ENCODE measurements around the gene GNAS.
"Not testable (repeated sequence)": the region's sequence is repeated elsewhere in the genome, so short reads cannot be mapped to it uniquely, and the experiment has no call there.

The GNAS gene

DNA sequence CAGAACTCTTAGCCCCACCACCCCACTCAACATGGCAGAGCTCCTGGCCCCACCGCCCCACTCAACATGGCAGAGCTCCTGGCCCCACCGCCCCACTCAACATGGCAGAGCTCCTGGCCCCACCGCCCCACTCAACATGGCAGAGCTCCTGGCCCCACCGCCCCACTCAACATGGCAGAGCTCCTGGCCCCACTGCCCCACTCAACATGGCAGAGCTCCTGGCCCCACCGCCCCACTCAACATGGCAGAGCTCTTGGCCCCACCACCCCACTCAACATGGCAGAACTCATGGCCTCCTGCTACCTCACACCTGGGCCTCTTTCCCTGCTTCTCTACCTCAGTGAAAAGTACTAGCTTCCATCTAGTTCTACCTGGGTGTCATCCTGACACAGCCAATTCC, 23.7 kb upstream of the GNAS start:
- DNase-seq, result not testable (repeated sequence)

DNA sequence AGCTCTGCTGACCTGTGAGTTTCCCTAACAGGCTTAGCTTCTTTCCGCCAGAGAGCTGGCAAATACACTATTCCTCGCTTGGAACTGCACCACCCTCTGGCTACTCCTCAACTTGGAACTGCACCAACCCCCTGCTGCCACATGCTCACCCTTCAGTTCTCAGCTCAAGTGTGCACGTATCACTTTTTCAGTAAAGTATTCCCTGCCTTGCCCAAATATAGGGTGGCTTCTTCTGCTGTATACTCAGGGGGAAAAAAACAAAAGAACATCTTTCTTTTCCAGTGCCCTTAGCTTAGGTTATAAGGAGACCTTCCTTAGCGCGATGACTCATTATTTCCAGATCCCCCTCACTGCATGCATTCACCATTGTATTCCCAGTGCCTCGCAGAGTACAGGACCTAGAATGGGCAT, 23.0 kb upstream of the GNAS start:
- DNase-seq, result no peak

DNA sequence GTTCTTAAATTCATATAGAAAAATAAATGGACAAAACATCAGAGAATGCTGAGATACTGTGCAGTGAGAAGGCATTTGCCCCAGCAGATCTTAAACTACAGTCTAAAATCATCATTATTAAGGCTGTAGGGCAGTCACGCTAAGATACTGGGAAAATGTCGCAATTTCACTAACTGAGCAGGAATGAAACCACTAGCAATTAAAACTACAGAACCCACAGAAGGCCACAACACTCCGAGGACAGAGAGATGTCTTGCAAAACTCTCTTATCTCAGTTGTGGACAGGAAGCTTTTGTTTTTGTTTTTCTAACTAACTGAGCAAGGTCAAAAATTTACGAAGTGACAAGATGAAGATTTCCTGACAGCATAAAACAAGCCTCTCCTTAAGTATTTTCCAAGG, 20.1 kb upstream of the GNAS start:
- DNase-seq, result peak; percentile 76

DNA sequence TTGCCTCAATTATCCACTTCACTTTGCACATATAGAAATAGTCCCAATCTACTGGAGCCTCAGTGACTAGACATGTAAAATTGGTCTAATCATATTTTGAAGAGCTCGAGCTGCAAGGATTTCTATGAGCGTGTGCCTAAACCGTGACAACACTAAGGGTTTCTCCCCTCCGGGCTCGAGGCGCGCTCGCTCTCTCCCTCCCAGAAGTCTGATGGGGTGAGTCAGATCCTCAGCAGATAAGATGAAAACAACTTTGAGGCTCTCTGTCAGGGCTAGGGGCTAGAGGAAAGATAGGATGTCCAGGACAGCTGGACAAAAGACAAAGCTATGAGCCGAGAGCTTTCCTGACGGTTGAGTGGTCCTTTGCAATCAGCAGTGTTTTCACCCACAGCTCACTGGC, 18.6 kb upstream of the GNAS start:
- DNase-seq, result no peak

GRCh38 chr20:58835231-58835630, 17.3 kb upstream of the GNAS start:
- DNase-seq, result no peak

GRCh38 chr20:58836616-58837204, 15.8 kb upstream of the GNAS start:
- no peak for DNase-seq

DNA sequence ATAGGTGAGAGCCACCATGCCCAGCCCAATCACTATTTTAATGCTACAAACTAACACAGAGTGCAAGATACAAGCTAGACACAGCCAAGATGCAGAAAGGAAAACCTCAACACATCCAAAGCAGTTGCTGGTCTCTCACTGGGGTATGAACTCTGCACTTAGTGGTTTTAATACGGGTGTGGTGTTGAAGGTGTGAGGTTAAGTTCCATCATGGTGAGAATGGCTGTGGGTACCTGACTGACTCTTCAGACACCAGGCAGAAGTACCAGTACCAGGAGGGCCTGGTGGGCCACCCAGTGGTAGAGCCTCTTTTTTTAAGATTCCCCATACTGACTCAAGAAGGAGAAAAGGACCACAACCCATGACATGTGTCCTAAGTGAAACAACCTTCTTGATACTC, 14.8 kb upstream of the GNAS start:
- DNase-seq, result no peak

DNA sequence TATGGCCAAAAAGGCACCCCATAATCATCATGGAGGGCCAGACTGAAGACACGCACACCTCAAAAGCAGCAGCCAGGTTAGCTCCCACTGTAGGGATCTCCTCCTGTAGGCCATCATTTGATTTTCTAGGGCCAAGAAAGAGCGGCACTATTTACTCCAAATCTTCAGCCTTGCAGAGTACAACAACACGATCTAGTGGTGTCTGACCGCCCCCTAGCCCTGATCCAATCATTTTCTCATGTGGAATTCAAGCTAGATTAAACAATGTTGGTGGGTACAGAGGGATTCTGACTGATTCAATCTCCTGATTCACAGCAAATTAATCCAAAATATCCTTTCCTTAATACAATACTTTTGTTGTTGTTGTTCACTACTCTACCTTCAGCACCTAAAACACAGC, 14.3 kb upstream of the GNAS start:
- no peak for DNase-seq

- DNase-seq, result no peak
Observed at GRCh38 chr20:58839474-58839874, 13.0 kb upstream of the GNAS start.

DNA sequence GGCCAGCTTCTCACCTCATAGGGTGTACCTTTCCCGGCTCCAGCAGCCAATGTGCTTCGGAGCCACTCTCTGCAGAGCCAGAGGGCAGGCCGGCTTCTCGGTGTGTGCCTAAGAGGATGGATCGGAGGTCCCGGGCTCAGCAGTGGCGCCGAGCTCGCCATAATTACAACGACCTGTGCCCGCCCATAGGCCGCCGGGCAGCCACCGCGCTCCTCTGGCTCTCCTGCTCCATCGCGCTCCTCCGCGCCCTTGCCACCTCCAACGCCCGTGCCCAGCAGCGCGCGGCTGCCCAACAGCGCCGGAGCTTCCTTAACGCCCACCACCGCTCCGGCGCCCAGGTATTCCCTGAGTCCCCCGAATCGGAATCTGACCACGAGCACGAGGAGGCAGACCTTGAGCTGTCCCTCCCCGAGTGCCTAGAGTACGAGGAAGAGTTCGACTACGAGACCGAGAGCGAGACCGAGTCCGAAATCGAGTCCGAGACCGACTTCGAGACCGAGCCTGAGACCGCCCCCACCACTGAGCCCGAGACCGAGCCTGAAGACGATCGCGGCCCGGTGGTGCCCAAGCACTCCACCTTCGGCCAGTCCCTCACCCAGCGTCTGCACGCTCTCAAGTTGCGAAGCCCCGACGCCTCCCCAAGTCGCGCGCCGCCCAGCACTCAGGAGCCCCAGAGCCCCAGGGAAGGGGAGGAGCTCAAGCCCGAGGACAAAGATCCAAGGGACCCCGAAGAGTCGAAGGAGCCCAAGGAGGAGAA, 12.3 kb upstream of the GNAS start:
- no peak for DNase-seq

DNA sequence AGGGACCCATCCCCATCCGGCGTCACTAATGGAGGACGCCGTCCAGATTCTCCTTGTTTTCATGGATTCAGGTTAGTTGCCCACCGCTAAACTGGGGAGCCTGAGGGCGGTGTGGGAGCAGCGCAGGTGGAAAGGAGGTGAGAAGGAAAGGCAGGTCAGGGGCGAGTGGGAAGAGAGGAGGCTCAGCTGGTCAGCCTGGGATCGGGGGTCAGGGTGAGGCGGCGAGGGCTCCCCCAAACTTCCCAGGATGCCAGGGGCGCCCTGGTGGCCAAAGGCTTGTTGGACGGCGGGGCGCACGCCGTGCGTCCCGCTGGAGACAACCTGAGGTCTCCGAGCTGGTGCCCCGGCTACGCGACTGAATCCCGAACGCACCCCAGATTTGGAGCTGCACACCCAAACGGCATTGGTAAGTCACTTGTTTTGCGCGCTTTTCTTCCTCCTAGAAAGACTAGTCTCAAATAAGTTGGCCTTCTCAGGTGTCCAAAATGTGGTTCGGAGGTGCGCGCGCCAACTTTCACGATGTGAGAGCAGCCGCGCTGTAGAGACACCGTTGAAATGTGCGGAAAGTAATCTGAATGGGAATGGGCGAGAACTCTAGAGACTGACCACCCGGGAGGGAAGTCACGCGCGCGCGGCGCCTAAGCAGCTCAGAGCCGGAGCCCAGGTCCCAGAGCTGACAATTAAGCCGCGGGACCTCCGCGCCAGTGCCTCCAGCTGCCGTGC, 11.5 kb upstream of the GNAS start:
- no peak for DNase-seq

- no peak for DNase-seq
Observed at GRCh38 chr20:58841539-58842264, 10.8 kb upstream of the GNAS start.

DNA sequence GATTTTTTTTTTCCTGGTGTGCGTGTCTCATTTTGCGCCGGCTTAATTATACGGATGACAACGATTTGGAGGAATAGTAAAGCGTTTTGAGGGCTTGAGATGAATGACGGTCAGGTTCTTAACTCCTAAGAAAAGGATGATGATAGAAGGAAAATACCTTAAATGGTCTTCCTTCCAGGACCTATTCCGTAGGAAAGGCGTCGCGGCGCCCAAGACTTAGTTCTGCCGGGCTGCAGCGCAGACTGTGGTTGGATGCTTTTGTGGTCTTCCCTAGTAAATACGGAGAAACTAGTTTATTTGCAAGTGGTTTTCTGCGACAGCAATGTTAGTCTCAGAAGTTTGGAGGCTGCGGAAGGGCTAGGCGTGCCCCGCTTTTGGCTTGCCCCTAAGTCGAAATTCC, 10.2 kb upstream of the GNAS start:
- no peak for DNase-seq

DNA sequence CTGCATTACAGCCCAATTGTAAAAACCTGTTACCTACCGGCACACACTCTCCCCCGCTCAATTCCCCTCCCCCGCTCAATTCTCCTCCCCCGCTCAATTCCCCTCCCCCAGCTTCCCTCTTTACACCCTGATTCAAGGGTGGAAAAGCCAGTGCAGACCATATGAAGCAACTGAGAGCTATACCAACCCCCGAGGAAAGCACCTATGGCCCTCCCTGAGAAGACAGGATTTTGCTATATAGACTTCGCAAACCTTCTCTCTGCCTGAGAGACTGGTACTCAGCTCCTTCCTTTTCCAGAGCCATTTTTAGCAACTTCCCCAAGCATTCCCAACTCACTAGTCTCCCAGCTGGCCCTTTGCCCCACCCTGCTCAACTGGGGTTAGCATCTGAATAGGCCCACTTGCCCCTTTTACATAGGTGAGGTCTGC, 9.4 kb upstream of the GNAS start:
- no peak for DNase-seq

DNA sequence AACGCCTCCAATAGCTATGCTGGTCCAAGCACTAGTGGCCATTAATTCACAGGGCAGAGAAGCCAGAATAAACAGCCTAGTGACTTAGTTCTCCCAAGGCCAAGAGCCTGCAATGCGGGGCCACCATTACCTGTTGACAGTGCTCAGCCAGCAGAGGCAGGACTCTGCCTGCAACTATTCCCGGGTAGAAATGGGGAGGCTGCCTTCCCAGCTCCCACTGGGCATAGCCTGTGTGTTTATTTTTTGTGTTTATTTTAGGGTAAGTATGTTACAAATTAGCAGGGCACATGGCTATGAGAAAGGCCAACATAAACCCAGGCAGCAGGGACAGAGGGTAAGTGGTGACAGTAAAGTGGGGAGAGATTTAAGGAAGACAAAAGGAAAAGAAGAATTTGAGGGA, 6.8 kb upstream of the GNAS start:
- DNase-seq, result no peak

DNA sequence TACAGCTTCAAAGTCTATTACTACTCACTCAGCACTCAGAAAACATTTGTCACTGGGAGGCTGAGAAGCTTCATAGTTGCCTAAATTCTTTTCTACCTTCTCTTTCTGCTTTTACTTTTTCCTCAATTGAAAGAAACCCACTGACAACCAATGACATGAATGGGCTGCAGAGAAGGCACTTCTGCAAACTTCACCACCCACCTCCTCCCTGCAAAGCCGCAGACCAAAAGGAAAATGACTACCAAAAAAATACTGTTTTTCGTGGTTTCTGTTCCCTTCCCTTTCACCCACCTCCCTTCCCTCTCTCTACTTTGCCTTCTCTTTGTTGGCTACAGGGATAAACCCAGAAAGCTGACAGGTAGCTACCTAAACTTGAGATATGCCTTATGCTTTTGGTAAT, 5.1 kb upstream of the GNAS start:
- DNase-seq, result peak; percentile 3

- DNase-seq, result peak; percentile 93
Observed at GRCh38 chr20:58850693-58851174, 1.8 kb upstream of the GNAS start, which contains the start of gene GNAS-AS1. Gene GNAS-AS1, minus strand, starts transcription at chr20:58850902.

DNA sequence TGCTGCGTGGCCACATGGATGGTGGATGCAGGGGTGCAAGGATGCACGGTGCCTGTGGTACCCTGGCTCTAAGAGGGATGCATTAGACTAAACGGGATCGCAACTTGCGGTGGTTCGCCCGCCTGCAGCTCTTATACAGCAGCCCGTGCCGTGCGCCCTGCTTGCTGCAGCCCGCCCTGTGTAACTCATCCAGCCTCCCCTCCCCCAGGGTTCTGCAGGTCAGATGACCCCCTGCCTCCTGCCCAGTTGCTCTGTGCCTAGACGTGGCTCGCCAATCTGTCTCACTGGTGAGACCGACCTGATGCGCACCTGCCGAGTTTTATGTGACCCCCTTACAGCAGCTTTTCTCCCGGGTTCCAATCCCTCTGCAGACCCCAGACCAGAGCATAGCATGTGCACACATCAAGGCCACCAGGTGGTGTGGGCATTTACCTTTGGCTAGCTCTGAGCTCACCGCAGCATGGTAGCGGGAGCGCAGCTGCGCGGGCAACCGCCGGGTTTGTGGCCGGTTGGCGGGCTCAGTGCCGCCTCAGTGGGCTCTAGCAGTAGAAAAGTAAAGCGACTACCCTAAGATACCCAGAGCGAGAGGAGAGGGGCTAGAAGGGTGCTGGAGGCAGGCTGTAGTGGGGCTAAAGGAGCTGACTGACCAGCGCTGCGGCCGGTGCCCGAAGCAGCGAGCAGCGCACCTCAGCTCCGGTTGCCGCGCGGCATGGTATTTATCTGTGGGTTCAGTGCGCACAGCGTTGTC, 1.1 kb upstream of the GNAS start:
- DNase-seq, result no peak

DNA sequence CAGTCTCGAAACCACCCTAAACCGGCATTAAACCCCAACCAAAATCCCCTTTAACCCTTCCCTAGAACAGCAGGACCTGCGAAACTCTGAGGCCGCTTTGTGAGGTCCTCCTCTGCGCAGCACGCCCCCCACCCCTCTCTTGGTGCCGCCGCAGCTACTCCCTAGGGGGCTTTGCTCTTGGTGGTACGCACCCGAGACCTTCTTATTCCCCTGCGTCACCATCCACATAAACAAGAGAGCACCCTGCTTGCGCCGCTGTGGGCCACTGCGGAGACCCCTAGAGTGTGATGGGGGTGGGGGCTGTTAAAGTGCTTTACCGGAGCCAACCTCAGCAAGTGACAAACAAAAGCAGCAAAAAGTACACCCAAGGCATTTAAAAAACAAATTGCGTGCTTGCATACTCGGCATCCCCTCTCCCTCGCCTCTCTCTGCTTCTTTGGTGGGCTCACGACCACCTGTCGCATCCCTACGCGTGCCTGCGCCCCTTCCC, 502 bp upstream of the GNAS start:
- no peak for DNase-seq

DNA sequence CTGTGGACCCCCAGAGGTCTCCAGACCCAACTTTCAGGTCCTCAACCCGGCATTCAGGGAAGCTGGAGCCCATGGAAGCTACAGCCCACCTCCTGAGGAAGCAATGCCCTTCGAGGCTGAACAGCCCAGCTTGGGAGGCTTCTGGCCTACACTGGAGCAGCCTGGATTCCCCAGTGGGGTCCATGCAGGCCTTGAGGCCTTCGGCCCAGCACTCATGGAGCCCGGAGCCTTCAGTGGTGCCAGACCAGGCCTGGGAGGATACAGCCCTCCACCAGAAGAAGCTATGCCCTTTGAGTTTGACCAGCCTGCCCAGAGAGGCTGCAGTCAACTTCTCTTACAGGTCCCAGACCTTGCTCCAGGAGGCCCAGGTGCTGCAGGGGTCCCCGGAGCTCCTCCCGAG, 950 bp downstream of the GNAS start:
- no peak for DNase-seq

GRCh38 chr20:58853976-58854637, 1.6 kb downstream of the GNAS start:
- DNase-seq, result no peak

Data from OCI-M1 (cell line).